ENCODE results near the gene CCDC107. TPM values are rescaled to one million over a fixed set of nuclear protein-coding genes. Genes with fewer than 3 reads are reported as not detected.

CCDC107 gene
- total and polyA plus RNA-seq, 9 of the 15 experiments (the other 6 are each of a cell fraction or from before 2014, with no cell fraction given) = 0.35 to 11.3 (median 6.9) TPM; not detected in 1

GRCh38 chr9:35660966-35661415 is 2.9 kb downstream of the CCDC107 start:
- Histone ChIP-seq H3K9ac (ENCODE audit: insufficient read depth in 1 of 2, low read depth in 2 of 2, low read length in 2 of 2) (peak overlapping the region in 1 of 2 experiments; percentile 32; a peak in 1 of 4 replicates), H3K79me2 (ENCODE audit: control insufficient read depth, insufficient read depth, low read length) (peaks cover 26% of the 10 kb centered on the region), H3K4me1 (replicated peaks in 1 of 2; ENCODE audit: control insufficient read depth in 2 of 2, insufficient read depth in 2 of 2, low read length in 2 of 2) (peaks cover 24 to 38% of the 10 kb centered on the region in 2 experiments), H3K27me3 (ENCODE audit: control insufficient read depth in 2 of 2, insufficient read depth in 2 of 2, low read length in 2 of 2) (no peaks in the 10 kb centered on the region), H3K4me2 (ENCODE audit: insufficient read depth, low read length) (no peak overlapping the region), H3K9me3 (replicated peaks; ENCODE audit: control insufficient read depth, insufficient read depth, low read depth, low read length) (no peaks in the 10 kb centered on the region), H4K20me1 (replicated peaks; ENCODE audit: control insufficient read depth, insufficient read depth, low read length) (no peaks in the 10 kb centered on the region), H3K4me3 (no peak overlapping the region), H2AFZ (ENCODE audit: low read depth, low read length) (no peak overlapping the region), H3K27ac (ENCODE audit: extremely low read depth, low read depth, low read length) (peak overlapping the region; percentile 40; the same call in 2 of the 3 replicates), H3K36me3 (ENCODE audit: control insufficient read depth, insufficient read depth, low read length) (peaks cover 36% of the 10 kb centered on the region; the same call in 2 of the 3 replicates), H3K9me1 (ENCODE audit: control insufficient read depth, insufficient read depth, low read length) (no peaks in the 10 kb centered on the region)
- FAIRE-seq (peak; percentile 69), DNase-seq (ENCODE audit: extremely low read depth in 1 of 4, low spot score in 3 of 4) (peak in 1 of 4 experiments; percentile 41), ATAC-seq (no peak)
- ChIA-PET POLR2A (interaction anchor here (0.6 to 1.5 kb wide), 14 partner anchors 13 to 377 kb away, joined by 3 to 5 read pairs (median 3); partner anchors contain the start of genes CREB3, HINT2, RGP1 and TLN1), CTCF (ENCODE audit: low intra/inter-chr PET ratio) (no interaction called here)
- 45% methylated on average over 9 of the region's 9 CpGs for WGBS (ENCODE audit: insufficient coverage, low coverage, missing lambda C conversion rate)
- in situ Hi-C loops (cut with MboI) (no loop called here), intact Hi-C loops (cut with micrococcal nuclease) (loop anchor here (10.0 kb wide), 1 partner anchor 154 kb away; the partner anchor contains the start of genes HINT2 and SPAG8)
- no TSS peak for BruUV-seq (replicated peaks)
- TF ChIP-seq HLTF (IDR thresholded peaks at IDR 0.05) (no peak), CTCF (IDR thresholded peaks at IDR 0.05 in 2 of 3, conservative IDR thresholded peaks at IDR 0.05 in 1 of 3; ENCODE audit: insufficient read depth in 2 of 3, low read depth in 1 of 3, low read length in 3 of 3) (peak; percentile 35 to 64 (median 46); a peak in 5 of 6 replicates), ETV5 (CRISPR knock-in tag; IDR thresholded peaks at IDR 0.05; ENCODE audit: low read depth) (no peak), CBFB (CRISPR knock-in tag; IDR thresholded peaks at IDR 0.05) (no peak), ZBTB11 (CRISPR knock-in tag; IDR thresholded peaks at IDR 0.05) (0 out of 6 replicates have a peak, but pooled peaks of 1 of the 3 experiments have one; percentile 17), SRF (CRISPR knock-in tag; IDR thresholded peaks at IDR 0.05) (peak in 1 of 2 experiments; percentile 90; a peak in 2 of 4 replicates), ZNF263 (CRISPR knock-in tag; IDR thresholded peaks at IDR 0.05; ENCODE audit: borderline replicate concordance) (peak; percentile 30; the same call in 1 of the 2 replicates), RAD21 (CRISPR knock-in tag; conservative IDR thresholded peaks at IDR 0.05 in 1 of 2, IDR thresholded peaks at IDR 0.05 in 1 of 2) (peak; percentile 21 to 57; a peak in 3 of 4 replicates), ZNF175 (CRISPR knock-in tag; IDR thresholded peaks at IDR 0.05; ENCODE audit: low read depth) (0 out of 2 replicates have a peak, but pooled peaks have one; percentile 48), L3MBTL2 (IDR thresholded peaks at IDR 0.05) (0 out of 2 replicates have a peak, but pooled peaks have one; percentile 13), USF2 (CRISPR knock-in tag; IDR thresholded peaks at IDR 0.05) (no peak), ZNF395 (CRISPR knock-in tag; IDR thresholded peaks at IDR 0.05) (peak; percentile 42; the same call in 1 of the 2 replicates)

Data from K562 (cell line).